ENCODE data around the gene PMVK. TPM values are rescaled to one million over a fixed set of nuclear protein-coding genes. Genes with fewer than 3 reads are reported as not detected.

The PMVK gene
- total and polyA plus RNA-seq, 4 donors, result 9.7 to 37.3 (median 18.6) TPM

- H3K4me3 ChIP-seq (ENCODE audit: low read depth in 1 of 3, low read length in 3 of 3), result peak overlapping the region; percentile 87 to 97 (median 88)
- H3K9ac ChIP-seq (ENCODE audit: low read depth in 1 of 2, low read length in 2 of 2), result peak overlapping the region; percentile 80 to 94
- H3K9me3 ChIP-seq (ENCODE audit: control insufficient read depth in 4 of 4, low read length in 3 of 4), result no peaks in the 10 kb centered on the region
- DNase-seq (ENCODE audit: low spot score), result no peak
- H3K4me1 ChIP-seq (ENCODE audit: control insufficient read depth in 4 of 4, insufficient read depth in 4 of 4, low read length in 3 of 4), result peaks cover 8 to 29% (median 23%) of the 10 kb centered on the region in 4 donors
- 21% methylated on average over 17 of the region's 17 CpGs for WGBS
- TF ChIP-seq EGR1 (IDR thresholded peaks at IDR 0.05; ENCODE audit: low read depth in 2 of 2), result no peak
- no peak for TF ChIP-seq ATF3 (IDR thresholded peaks at IDR 0.05)
- no peak for TF ChIP-seq SP1 (IDR thresholded peaks at IDR 0.05)
- no peak for TF ChIP-seq ZBTB33 (IDR thresholded peaks at IDR 0.05)
- TF ChIP-seq REST (IDR thresholded peaks at IDR 0.05), result no peak
- no peak for TF ChIP-seq NR2F2 (IDR thresholded peaks at IDR 0.05)
- TF ChIP-seq MAX (IDR thresholded peaks at IDR 0.05), result no peak
- H3K36me3 ChIP-seq (ENCODE audit: control insufficient read depth in 4 of 4, insufficient read depth in 3 of 4, low read depth in 1 of 4, low read length in 3 of 4), result peaks cover 0 to 10% (median 4%) of the 10 kb centered on the region in 4 donors
- H3K27ac ChIP-seq (ENCODE audit: low read depth in 1 of 2, low read length in 2 of 2), result peak overlapping the region in 1 of 2 donors; percentile 69
- H3K27me3 ChIP-seq (ENCODE audit: control insufficient read depth in 4 of 4, insufficient read depth in 4 of 4, low read length in 3 of 4), result no peaks in the 10 kb centered on the region
Observed at GRCh38 chr1:154983776-154984466, 47.4 kb upstream of the PMVK start.

- WGBS, result 1% methylated on average over 26 of the region's 26 CpGs
- Histone ChIP-seq H3K9ac (ENCODE audit: low read depth in 1 of 2, low read length in 2 of 2) (peak within 1 kb of the TSS; percentile 80 to 94), H3K4me3 (ENCODE audit: low read depth in 1 of 3, low read length in 3 of 3) (peak within 1 kb of the TSS; percentile 87 to 97 (median 88)), H3K27ac (ENCODE audit: low read depth in 1 of 2, low read length in 2 of 2) (peak within 1 kb of the TSS; percentile 23 to 69), H3K9me3 (ENCODE audit: control insufficient read depth in 4 of 4, low read length in 3 of 4) (no peaks in the 10 kb centered on the region), H3K4me1 (ENCODE audit: control insufficient read depth in 4 of 4, insufficient read depth in 4 of 4, low read length in 3 of 4) (peaks cover 3 to 29% (median 18%) of the 10 kb centered on the region in 4 donors), H3K36me3 (ENCODE audit: control insufficient read depth in 4 of 4, insufficient read depth in 3 of 4, low read depth in 1 of 4, low read length in 3 of 4) (peaks cover 0 to 10% (median 3%) of the 10 kb centered on the region in 4 donors), H3K27me3 (ENCODE audit: control insufficient read depth in 4 of 4, insufficient read depth in 4 of 4, low read length in 3 of 4) (no peaks in the 10 kb centered on the region)
- DNase-seq (ENCODE audit: low spot score), result peak; percentile 92
- TF ChIP-seq GABPA (IDR thresholded peaks at IDR 0.05 in 1 of 2, conservative IDR thresholded peaks at IDR 0.05 in 1 of 2) (peak; percentile 84 to 97), CTCF (IDR thresholded peaks at IDR 0.05; ENCODE audit: low read depth, low read length, missing input control) (peak; percentile 1), HNF4A (conservative IDR thresholded peaks at IDR 0.05) (peak; percentile 52 to 55), NR2F2 (IDR thresholded peaks at IDR 0.05) (no peak), TAF1 (conservative IDR thresholded peaks at IDR 0.05) (no peak), MAX (IDR thresholded peaks at IDR 0.05) (peak; percentile 88), FOXA2 (IDR thresholded peaks at IDR 0.05) (no peak), SP1 (IDR thresholded peaks at IDR 0.05) (peak; percentile 99), ATF3 (IDR thresholded peaks at IDR 0.05) (no peak), RAD21 (IDR thresholded peaks at IDR 0.05) (peak; percentile 30 to 55), FOXA1 (IDR thresholded peaks at IDR 0.05) (no peak), ZBTB33 (IDR thresholded peaks at IDR 0.05) (peak; percentile 97), HNF4G (IDR thresholded peaks at IDR 0.05) (no peak), YY1 (IDR thresholded peaks at IDR 0.05) (peak; percentile 74), RXRA (IDR thresholded peaks at IDR 0.05) (peak; percentile 31 to 56)
Observed at GRCh38 chr1:154982897-154983648, 46.6 kb upstream of the PMVK start, which contains the start of gene FLAD1. Gene FLAD1 (plus strand): TSS chr1:154983344. CDS start chr1:154983695, 351 bp downstream.

Data from liver (tissue), 9 donors.